ENCODE measurements around the gene HNRNPA2B1.
"Not testable (repeated sequence)": the region's sequence is repeated elsewhere in the genome, so short reads cannot be mapped to it uniquely, and the experiment has no call there.

The HNRNPA2B1 gene

GRCh38 chr7:26183545-26184280, 16.8 kb downstream of the HNRNPA2B1 start:
- DNase-seq = no peak

GRCh38 chr7:26182706-26183105, 17.8 kb downstream of the HNRNPA2B1 start:
- no peak for DNase-seq

- DNase-seq = no peak
Measured at GRCh38 chr7:26182283-26182682, 18.3 kb downstream of the HNRNPA2B1 start.

- DNase-seq = no peak
Measured at GRCh38 chr7:26181474-26182227, 18.9 kb downstream of the HNRNPA2B1 start.

GRCh38 chr7:26180792-26181198, 19.8 kb downstream of the HNRNPA2B1 start:
- DNase-seq = no peak

GRCh38 chr7:26179826-26180497, 20.6 kb downstream of the HNRNPA2B1 start:
- DNase-seq = no peak

- no peak for DNase-seq
Measured at GRCh38 chr7:26179422-26179821, 21.1 kb downstream of the HNRNPA2B1 start.

- DNase-seq = no peak
Measured at GRCh38 chr7:26178272-26178960, 22.1 kb downstream of the HNRNPA2B1 start.

GRCh38 chr7:26177269-26177668, 23.3 kb downstream of the HNRNPA2B1 start:
- not testable (repeated sequence) for DNase-seq

- DNase-seq = not testable (repeated sequence)
Measured at GRCh38 chr7:26176696-26177095, 23.9 kb downstream of the HNRNPA2B1 start.

- not testable (repeated sequence) for DNase-seq
Measured at GRCh38 chr7:26175903-26176302, 24.6 kb downstream of the HNRNPA2B1 start.

- no peak for DNase-seq
Measured at GRCh38 chr7:26172048-26172447, 28.5 kb downstream of the HNRNPA2B1 start.

GRCh38 chr7:26171601-26172000, 28.9 kb downstream of the HNRNPA2B1 start:
- DNase-seq = no peak

GRCh38 chr7:26170663-26171062, 29.9 kb downstream of the HNRNPA2B1 start:
- DNase-seq = no peak

- no peak for DNase-seq
Measured at GRCh38 chr7:26169271-26169670, 31.3 kb downstream of the HNRNPA2B1 start.

- no peak for DNase-seq
Measured at GRCh38 chr7:26168458-26169023, 32.0 kb downstream of the HNRNPA2B1 start.

- no peak for DNase-seq
Measured at GRCh38 chr7:26167303-26167934, 33.1 kb downstream of the HNRNPA2B1 start.

- no peak for DNase-seq
Measured at GRCh38 chr7:26166684-26167266, 33.8 kb downstream of the HNRNPA2B1 start.

GRCh38 chr7:26165950-26166683, 34.4 kb downstream of the HNRNPA2B1 start:
- DNase-seq = no peak

GRCh38 chr7:26163804-26164203, 36.7 kb downstream of the HNRNPA2B1 start:
- DNase-seq = not testable (repeated sequence)

GRCh38 chr7:26162431-26162830, 38.1 kb downstream of the HNRNPA2B1 start:
- no peak for DNase-seq
